HG03378 (cell line): ENCODE data around the gene SLC7A4.
A peak's percentile ranks its signal among the peaks of the same experiment; 100 is the strongest.
"Not testable (repeated sequence)": the region's sequence is repeated elsewhere in the genome, so short reads cannot be mapped to it uniquely, and the experiment has no call there.

ENCODE experiments used
- ATAC-seq: cut with Tn5 transposase; IDR thresholded peaks from one replicate; pipeline ENCODE4 v1.9.1; 2021; ENCODE audit warnings: mild to moderate bottlenecking, moderate library complexity; ENCODE audit not compliant: unreplicated experiment

SLC7A4 gene

GRCh38 chr22:21022955-21023614, 9.3 kb downstream of the SLC7A4 start:
- ATAC-seq: no peak

DNA sequence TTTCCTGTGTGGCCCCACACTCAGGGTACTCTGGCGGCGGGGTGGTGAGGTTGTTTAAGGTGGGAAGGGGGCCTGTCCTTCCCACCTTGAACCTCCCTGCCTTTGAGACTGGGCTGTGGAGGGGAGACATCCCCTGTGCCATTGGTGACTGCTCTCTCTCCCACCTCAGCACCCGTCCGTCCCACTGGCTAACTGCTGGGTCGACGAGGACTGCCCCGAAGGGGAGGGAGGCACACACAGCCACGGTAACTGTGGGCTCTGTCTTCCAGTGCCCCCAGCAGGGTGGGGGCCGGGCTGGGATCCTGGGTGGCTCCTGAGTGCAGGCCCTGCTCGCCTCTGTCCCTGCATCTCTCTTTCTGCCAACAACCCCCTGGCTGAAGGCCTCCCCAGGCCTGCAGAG, 9.9 kb downstream of the SLC7A4 start:
- no peak for ATAC-seq

- ATAC-seq: no peak
Observed at GRCh38 chr22:21020802-21021429, 11.4 kb downstream of the SLC7A4 start.

- ATAC-seq: no peak
Observed at GRCh38 chr22:21018314-21018713, 14.0 kb downstream of the SLC7A4 start.

DNA sequence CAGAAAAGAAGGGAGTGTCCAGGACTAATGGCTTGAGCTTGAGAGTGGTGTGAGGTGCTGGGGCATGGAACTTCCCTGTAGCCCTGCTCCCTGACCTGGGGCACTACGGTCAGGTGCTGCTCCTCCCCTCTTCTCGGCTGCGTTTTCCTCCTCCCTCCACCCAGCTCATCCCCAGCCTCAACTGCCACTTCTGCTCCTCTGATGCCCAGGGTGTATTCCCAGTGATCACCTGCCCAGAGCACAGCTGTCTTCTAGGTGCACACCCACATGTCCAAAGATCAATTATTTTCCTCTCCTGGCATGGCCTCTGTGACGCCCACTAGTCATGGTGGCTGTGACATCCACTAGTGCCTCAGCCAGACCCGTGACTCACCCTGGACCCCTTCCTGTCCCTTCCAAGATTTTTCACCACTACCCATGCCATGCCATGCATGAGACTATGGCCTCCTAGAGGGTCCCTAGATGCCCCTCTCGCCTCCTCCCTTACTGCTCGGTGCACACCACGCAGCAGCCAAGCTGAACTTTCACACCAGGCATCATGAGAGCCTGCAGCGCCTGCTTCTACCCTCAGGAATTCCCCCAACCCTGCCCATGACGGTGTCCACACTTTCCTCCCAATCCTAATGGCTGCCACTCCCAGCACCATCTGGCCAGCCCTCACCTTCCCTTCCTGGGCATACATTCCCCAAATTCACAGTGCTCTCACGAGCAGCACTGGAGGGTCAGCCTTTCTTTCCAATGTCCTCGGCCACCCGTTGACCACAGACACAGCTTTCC, 15.5 kb downstream of the SLC7A4 start:
- no peak for ATAC-seq

DNA sequence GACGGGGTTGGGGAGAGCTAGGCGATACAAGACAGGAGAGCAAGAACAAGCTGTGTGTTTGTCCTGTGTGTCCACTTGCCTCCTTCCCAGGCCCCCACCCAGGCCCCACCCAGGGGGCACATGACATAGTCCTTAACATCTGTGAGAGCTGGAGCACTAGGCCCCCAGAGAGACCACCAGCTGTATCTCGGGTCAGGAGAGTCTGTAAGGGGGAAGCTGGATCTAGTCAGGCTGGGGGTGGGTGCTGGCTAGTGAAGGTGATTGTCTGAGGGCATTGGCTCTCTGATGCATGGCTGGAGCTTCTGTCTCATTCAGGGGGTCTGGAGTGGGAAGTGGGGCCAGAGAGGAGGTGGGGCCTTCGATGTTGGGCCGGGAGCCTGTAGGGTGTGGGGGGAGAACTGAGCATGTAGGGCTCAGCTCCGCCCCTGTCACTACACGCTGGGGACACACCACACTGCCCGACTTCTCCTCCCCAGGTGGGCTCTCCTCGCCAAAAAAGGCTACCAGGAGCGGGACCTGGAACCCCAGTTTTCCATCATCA, 16.8 kb downstream of the SLC7A4 start:
- no peak for ATAC-seq

GRCh38 chr22:21014726-21015465, 17.5 kb downstream of the SLC7A4 start, which contains the start of gene P2RX6:
Gene P2RX6 (plus strand): TSS chr22:21015165. CDS start chr22:21015175, 10 bp downstream.
- no peak for ATAC-seq

DNA sequence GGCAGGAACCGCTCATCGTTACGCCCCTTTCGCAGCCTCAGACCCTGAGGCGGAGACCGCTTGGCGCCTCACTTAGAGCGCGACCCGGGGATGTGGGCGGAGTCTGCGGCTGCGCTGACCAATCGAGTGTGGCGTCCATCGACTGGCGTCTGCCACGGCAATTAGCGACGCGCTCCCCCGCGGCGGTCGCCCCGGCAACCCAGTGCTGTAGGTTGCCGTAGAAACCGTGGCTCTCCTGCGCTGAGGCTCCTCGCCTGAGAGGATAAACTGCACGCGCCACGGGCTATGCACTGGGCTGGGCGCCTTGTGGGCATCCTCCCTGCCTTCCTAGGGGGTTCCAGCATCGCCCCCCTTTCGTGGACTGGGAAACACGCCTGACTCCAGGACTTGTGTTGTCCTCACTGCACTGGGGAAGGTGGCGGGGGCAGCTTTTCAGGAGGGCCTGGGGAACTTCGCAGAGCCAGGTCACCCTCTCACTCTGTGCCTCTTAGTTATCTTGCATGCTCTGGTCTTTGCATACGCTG, 18.1 kb downstream of the SLC7A4 start:
- ATAC-seq: peak; percentile 69

DNA sequence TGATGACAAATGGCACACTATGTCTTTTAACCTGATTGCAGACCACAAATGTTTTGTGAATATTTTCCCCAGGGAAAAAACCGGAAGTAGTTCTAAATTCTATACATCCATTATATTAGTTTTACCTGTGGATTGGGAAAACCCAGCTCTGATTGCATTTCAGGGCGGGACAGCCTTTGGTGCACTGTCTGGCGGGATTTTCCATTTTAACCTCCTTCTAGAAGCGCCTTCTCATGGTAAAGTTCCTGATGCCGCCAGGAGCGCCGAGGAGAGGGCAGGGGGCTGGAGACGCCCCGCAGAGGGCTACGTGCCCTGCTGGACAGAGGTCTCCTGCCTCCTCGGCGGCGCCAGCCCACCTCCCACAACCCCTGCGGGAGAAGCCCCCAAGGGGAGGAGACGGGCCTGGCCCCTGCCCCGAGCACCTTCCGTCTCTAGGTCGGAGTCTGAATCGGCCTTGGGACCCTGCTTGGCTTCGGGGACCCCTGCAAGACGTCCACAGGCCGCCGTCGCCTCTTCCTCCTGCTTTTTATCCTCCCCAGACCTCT, 18.6 kb downstream of the SLC7A4 start:
- no peak for ATAC-seq

DNA sequence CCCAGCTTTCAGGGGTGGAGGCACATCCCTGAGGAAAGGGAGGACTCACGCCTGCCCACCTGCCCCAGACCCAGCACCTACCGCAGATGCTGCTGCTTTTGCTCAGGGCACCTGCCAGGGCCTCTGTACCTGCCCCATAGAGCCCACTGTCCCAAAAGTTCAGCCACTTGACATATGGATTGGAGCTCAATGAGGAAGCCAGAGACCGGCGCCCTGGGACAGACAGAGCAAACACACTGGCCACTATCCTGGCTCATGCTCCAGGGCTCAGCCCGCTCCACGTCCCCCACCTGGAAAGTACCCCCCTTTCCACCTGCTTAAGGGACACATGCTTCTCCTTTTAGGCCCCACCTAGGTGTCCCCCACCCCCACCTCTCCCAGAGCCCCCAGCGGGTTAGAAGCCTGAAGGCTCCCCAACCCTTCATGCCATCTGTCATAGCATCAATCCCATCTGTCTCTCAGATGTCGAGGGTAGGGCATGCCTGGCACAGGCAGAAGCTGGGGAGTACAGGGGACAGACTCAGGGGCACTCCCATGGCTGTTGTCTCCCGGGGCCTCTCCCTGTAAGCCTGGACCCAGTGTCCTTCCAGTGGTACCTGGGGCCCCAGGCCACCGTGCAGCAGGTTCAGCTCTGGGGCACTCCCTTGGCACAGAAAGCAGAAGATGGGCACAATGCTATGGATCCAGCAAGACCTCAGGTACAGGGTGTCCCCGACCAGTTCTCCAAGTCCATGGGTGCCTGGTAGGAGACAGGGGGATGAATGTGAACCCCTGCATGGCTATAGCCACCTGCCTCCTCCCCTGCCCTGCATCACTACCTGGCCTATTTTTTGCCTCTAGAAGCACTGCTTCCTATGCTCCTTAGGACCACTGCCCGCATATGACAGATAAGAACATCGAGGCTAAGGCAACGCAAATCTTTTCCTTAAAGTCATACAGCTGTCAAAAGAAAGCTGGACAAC, 19.6 kb downstream of the SLC7A4 start:
- no peak for ATAC-seq

GRCh38 chr22:21010426-21011113, 21.8 kb downstream of the SLC7A4 start:
- no peak for ATAC-seq

DNA sequence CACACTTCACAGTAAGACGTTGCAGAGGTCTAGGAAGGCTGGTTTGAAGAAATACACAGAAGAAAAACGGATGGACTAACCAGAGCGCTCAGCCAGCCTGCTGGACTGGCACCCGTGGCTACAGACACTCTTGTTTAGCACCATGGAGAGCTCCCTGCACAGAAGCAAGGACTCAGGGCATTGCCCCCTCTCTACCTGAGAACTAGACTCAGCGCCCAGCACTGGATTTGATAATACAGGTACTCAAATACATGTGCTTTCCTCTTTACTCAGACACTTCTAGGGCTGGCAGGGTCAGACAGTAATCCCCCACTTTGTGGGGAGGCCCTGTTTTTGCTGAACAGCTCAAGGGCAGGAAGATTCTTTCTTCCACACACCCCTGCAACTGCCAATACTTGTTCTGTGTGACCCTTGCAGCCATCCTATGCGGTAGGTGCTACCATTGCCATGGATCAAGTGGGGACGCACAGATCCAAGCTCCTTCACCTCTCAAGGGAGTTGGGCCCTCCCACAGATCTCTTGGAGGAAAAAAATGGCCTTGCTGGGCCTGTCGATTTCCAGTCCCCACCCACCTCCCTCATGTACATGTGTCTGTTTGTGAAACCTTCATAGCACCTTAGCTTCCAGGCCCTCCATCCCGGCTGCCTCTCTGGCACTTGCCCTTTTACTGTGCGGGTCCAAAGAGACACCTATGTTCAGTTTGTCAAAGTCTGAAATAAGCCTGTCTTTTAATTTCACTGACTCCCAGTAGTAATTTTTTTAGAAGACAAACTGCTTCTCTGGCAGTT, 22.5 kb downstream of the SLC7A4 start:
- ATAC-seq: no peak

- not testable (repeated sequence) for ATAC-seq
Observed at GRCh38 chr22:21009208-21009607, 23.2 kb downstream of the SLC7A4 start.

GRCh38 chr22:21003782-21004181, 28.6 kb downstream of the SLC7A4 start:
- ATAC-seq: no peak

DNA sequence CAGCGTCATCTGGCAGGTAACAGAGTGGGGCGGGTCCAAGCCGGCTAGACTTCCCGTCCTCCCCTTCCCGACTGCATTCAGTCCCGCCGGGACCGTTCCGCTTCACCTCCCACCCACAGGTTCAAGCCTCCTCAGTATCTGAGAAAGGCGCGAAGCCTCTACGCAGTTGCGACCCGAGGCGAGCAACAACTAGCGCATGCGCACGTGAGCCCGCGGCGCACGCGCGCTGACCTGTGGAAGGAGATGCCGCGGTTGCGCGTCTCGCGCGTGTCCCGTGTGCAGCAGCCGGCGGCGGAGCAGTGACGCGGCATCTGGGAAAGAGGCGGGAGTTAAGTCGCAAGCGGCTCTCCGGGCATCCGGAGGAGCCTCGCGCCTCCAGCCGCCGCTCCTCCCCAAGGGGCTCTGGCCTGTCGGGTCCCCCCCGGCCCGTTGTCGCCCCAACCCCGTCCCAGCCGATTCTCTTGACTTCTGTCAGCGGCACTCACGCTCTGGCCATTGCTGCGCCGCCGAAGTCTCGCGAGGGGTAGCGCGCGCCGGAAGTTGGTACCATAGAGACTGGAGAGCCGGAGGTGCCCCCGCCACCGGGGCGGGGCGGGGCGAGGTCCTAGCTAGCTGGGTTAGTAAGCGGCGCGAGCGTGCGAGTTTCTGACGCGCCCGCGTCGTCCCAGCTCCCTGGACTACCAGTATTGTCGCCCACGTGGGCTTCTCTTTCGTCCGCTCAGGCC, 30.6 kb downstream of the SLC7A4 start, which contains the start of gene THAP7:
TSS of gene THAP7 (minus strand) at position 518 of the 725 bp plus-strand sequence. CDS start at position 311, 207 bp downstream.
- peak; percentile 69 for ATAC-seq

DNA sequence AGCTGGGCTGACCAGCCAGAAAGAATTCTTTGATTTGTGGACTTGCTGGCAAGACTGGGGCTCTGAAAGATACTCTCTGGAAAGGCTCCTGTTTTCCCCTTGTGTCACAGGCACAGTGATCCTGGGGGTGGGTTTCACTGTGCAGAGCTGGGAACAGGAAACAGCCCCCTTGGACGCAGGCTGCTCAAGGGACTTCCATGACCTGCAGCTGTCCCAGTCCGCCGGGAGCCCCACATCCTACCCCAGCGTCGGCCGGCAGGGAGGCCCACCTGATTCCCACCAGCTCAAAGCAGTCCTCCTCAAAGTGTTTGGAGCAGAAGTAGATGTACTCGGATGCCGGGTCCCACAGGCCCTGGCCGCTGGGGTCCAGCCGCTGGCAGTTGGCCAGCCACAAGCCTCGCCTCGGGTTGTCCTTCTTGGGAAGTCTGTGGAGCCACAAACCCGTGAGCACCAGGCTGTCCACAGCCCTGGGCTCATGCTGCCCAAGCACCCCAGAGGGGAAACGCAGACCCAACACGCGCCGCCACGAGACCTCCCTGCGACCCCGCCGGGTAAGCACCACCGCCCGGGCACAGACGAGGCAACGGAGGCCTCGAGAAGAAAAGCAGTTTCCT, 31.3 kb downstream of the SLC7A4 start:
- no peak for ATAC-seq
